Measurements from ENCODE around the gene PSMC3. TPM values are rescaled to one million over a fixed set of nuclear protein-coding genes. Genes with fewer than 3 reads are reported as not detected.

Gene PSMC3
- total RNA-seq, 4 donors from 2014 or later = 81.0 to 164 (median 118) TPM

- intact Hi-C loops (cut with DNase I; ENCODE audit: low total_unique reads) = no loop called here
- WGBS, 2 donors = 80 to 84% methylated on average over 11 of the region's 11 CpGs
- peak in 1 of 2 donors; percentile 26 for DNase-seq (ENCODE audit: low spot score in 2 of 2)
- TF ChIP-seq CTCF (IDR thresholded peaks at IDR 0.05) (no peak), POLR2A (IDR thresholded peaks at IDR 0.05) (no peak)
- no peak overlapping the region for H3K4me3 ChIP-seq (ENCODE audit: low read depth, poor library complexity, severe bottlenecking)
Measured at GRCh38 chr11:47391077-47391583, 35.1 kb downstream of the PSMC3 start.

DNA sequence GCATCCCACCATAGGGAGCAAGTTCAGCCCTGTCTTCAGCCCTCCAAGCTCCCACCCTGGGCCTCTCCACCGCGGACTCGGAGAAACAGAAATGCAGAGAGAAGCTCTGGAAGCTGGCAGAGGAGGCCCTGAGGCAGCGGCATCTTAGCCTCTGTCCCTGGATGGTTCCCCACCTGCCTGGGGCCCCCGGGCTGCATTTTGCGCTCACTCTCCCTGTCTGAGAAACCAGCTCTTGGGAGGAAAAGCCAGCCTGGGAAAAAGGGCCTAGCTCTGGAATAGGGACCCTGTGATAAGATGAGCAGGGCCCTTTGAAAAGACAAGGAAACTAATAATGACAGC is 35.8 kb downstream of the PSMC3 start:
- TF ChIP-seq POLR2A (IDR thresholded peaks at IDR 0.05) = no peak
- no peak for TF ChIP-seq CTCF (IDR thresholded peaks at IDR 0.05)

GRCh38 chr11:47389577-47390421 is 36.4 kb downstream of the PSMC3 start:
- no peak overlapping the region for H3K4me3 ChIP-seq (ENCODE audit: low read depth, poor library complexity, severe bottlenecking)
- DNase-seq (ENCODE audit: low spot score in 2 of 2) = no peak
- WGBS, 2 donors = 85 to 91% methylated on average over 17 of the region's 17 CpGs
- intact Hi-C loops (cut with DNase I; ENCODE audit: low total_unique reads) = no loop called here
- TF ChIP-seq POLR2A (IDR thresholded peaks at IDR 0.05) = no peak
- no peak for TF ChIP-seq CTCF (IDR thresholded peaks at IDR 0.05)

More for the DNA sequence above, 35.8 kb downstream of the PSMC3 start:
- H3K4me3 ChIP-seq (ENCODE audit: low read depth, poor library complexity, severe bottlenecking) = no peak overlapping the region
- DNase-seq (ENCODE audit: low spot score in 2 of 2) = no peak
- intact Hi-C loops (cut with DNase I; ENCODE audit: low total_unique reads) = no loop called here
- 88 to 95% methylated on average over 6 of the region's 6 CpGs for WGBS, 2 donors

- H3K4me3 ChIP-seq (ENCODE audit: low read depth, poor library complexity, severe bottlenecking) = no peak overlapping the region
- WGBS, 2 donors = 52 to 64% methylated on average over 14 to 28 of the region's 28 CpGs
- no peak for TF ChIP-seq POLR2A (IDR thresholded peaks at IDR 0.05)
- no peak for TF ChIP-seq CTCF (IDR thresholded peaks at IDR 0.05)
- intact Hi-C loops (cut with DNase I; ENCODE audit: low total_unique reads) = no loop called here
- DNase-seq (ENCODE audit: low spot score in 2 of 2) = peak in 1 of 2 donors; percentile 55
Measured at GRCh38 chr11:47388697-47389576, 37.3 kb downstream of the PSMC3 start.

DNA sequence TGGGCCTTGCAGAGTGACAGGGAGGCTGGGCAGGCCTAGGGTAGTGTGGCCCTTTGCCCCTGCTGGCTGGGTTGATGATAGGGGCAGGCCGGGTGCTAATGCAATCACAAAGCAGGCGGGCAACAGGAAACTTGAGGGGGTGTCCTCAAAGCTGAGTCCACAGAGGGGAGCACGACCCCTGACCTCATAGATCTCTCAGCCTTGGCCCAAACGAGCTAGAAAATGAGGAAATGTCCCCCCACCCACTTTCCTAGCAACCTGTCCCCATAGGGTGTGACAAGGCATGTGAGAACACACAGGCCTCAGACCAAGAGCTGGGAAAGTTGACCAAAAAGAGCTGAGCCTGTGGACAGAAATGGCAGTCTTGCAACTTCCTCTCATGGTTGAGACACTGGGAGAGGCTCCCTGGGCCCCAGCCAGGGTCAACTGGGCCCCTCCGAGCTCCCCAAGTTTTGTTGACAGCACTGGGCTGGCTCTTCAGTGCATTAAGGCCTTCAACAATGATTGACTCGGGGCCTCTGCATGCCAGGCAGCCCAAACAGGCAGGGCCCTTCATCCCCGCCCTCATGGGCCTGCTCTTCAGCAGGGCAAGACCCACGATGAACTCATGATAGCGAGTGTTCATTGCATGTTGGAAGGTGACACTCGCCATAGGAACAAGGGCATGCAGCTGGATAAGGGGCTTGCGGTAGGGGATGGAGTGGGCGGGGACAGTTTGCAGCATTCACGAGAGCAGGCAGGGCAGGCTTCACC is 38.1 kb downstream of the PSMC3 start:
- peak in 1 of 2 donors; percentile 28 for DNase-seq (ENCODE audit: low spot score in 2 of 2)
- 56 to 58% methylated on average over 12 to 13 of the region's 13 CpGs for WGBS, 2 donors

More for the DNA sequence above, 38.1 kb downstream of the PSMC3 start:
- H3K4me3 ChIP-seq (ENCODE audit: low read depth, poor library complexity, severe bottlenecking) = no peak overlapping the region
- intact Hi-C loops (cut with DNase I; ENCODE audit: low total_unique reads) = no loop called here
- TF ChIP-seq CTCF (IDR thresholded peaks at IDR 0.05) (no peak), POLR2A (IDR thresholded peaks at IDR 0.05) (no peak)
